Adipocyte (in vitro differentiated cells): ENCODE results near the gene SLC35B2.

Experiments
- DNase-seq: peaks from one replicate; pipeline ENCODE4 v3.0.0-alpha.2; 2015; ENCODE audit warnings: low read depth
- H3K27me3 ChIP-seq: replicated peaks from 2 replicates; pipeline ENCODE4 v1.7.0; 2013; ENCODE audit warnings: mild to moderate bottlenecking, low read length, moderate library complexity; ENCODE audit not compliant: control insufficient read depth, insufficient read depth
- H3K36me3 ChIP-seq: 2 replicates; pipeline ENCODE4 v1.7.0; 2013; ENCODE audit warnings: low read length, mild to moderate bottlenecking, moderate library complexity; ENCODE audit not compliant: control insufficient read depth, insufficient read depth, severe bottlenecking
- H3K4me1 ChIP-seq: 2 replicates; pipeline ENCODE4 v1.7.0; 2013; ENCODE audit warnings: mild to moderate bottlenecking, low read length, moderate library complexity; ENCODE audit not compliant: control insufficient read depth, insufficient read depth
- H3K4me3 ChIP-seq: 2 replicates; pipeline ENCODE4 v1.7.0; 2013; ENCODE audit warnings: mild to moderate bottlenecking, low read length, moderate library complexity
- H3K9ac ChIP-seq: 2 replicates; pipeline ENCODE4 v1.7.0; 2013; ENCODE audit warnings: mild to moderate bottlenecking, low read length, moderate library complexity
- H3K9me3 ChIP-seq: 2 replicates; pipeline ENCODE4 v1.7.0; 2013; ENCODE audit warnings: mild to moderate bottlenecking, low read length, moderate library complexity; ENCODE audit not compliant: control insufficient read depth

The SLC35B2 gene, protein sequence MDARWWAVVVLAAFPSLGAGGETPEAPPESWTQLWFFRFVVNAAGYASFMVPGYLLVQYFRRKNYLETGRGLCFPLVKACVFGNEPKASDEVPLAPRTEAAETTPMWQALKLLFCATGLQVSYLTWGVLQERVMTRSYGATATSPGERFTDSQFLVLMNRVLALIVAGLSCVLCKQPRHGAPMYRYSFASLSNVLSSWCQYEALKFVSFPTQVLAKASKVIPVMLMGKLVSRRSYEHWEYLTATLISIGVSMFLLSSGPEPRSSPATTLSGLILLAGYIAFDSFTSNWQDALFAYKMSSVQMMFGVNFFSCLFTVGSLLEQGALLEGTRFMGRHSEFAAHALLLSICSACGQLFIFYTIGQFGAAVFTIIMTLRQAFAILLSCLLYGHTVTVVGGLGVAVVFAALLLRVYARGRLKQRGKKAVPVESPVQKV

DNA sequence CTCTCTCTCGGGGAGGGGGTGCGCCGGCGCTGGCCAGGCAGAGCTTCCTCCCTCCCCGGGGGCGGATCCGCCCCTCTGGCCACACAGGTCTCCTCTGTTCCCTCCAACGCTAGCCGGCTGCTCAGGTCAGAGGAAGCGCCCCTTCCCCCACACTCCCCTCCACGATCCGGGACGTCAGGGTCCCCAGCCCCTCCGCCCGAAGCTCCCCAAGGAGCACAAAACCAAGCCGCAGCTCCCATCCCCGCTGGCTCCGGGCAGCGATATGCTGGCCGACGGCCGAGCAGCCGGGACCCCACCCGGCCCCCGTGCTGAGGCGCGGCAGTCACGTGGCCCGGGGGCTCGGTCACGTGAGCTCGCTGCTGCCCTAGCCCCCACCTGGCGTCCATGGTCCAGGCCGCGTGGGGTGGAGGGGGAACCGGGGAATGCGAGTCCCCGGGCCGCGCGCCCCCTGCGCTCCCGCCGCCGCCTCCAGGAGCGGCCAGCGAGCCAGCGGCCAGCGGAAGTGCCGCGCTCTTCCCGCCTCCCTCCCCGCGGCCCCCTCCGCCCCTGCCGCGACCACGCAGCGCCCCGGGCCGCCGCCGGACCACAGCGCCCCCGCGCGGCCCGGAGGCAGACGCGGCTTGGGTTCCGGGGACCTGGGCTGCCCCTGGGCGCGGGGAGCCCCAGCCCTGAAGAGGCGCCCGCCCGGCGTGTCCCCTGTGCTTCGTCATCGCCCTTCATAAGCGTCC, at the start of gene SLC35B2:
Gene SLC35B2 (minus strand): TSS at position 504 of the 728 bp plus-strand sequence. CDS start 118 bp downstream, at position 386.
- peak within 1 kb of the TSS; percentile 92 for H3K4me3 ChIP-seq
- H3K9me3 ChIP-seq: no peaks in the 10 kb centered on the region
- no peaks in the 10 kb centered on the region for H3K27me3 ChIP-seq
- H3K36me3 ChIP-seq: peaks cover 38% of the 10 kb centered on the region
- peak within 1 kb of the TSS; percentile 94 for H3K9ac ChIP-seq
- peaks cover 15% of the 10 kb centered on the region for H3K4me1 ChIP-seq
- peak; percentile 88 for DNase-seq

DNA sequence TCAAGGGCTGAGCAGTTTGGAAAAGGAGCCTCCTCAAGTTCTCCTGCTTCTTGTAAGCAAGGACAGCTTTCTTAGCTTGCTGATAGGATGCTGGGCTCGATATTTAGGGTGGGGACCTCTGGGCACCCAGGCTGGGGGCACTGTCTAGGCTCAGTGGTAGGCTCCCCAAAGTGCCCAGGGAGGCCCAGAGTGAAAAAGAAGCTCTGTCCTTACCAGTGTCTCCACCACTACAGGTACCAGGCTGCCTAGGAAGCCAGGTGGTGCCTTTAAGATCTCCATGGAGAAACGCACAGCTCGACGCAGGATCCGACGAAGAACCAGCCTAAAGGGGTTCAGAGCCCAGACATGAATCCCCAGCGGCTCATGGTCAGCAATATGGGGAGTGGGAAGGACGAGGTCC, 49.4 kb upstream of the SLC35B2 start:
- no peak overlapping the region for H3K4me3 ChIP-seq
- no peaks in the 10 kb centered on the region for H3K9me3 ChIP-seq
- no peak for DNase-seq
- H3K4me1 ChIP-seq: peaks cover 2% of the 10 kb centered on the region
- H3K36me3 ChIP-seq: peaks cover 80% of the 10 kb centered on the region
- H3K9ac ChIP-seq: no peak overlapping the region
- no peaks in the 10 kb centered on the region for H3K27me3 ChIP-seq

DNA sequence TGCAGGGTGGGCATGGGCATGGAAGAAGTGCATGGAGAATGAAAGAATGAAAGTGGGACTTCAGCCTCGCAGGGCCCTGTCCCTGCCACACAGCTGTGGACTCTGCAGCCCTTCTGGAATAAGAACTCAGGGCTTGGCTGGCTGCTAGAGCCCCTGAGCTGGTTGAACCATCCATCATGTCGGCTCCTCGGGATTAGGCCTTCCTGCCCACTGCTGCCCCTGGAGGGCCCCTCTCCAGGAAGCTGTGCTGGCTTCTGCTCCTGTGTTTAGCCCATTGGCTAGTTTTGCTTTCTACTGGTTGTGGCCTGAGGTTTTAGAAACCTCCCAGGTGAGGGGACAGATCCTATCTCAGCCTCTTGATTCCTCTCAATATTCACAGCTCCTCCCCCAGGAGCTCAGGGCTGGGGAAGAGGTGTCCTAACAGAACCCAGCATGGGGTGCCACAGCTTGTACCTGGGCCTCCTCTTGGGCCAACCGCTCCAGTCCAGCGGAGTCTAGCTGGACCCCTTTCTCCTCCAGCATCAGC, 47.9 kb upstream of the SLC35B2 start:
- Histone ChIP-seq H3K4me3 (no peak overlapping the region), H3K4me1 (no peaks in the 10 kb centered on the region), H3K9me3 (no peaks in the 10 kb centered on the region), H3K27me3 (no peaks in the 10 kb centered on the region), H3K36me3 (peaks cover 81% of the 10 kb centered on the region), H3K9ac (no peak overlapping the region)
- no peak for DNase-seq

DNA sequence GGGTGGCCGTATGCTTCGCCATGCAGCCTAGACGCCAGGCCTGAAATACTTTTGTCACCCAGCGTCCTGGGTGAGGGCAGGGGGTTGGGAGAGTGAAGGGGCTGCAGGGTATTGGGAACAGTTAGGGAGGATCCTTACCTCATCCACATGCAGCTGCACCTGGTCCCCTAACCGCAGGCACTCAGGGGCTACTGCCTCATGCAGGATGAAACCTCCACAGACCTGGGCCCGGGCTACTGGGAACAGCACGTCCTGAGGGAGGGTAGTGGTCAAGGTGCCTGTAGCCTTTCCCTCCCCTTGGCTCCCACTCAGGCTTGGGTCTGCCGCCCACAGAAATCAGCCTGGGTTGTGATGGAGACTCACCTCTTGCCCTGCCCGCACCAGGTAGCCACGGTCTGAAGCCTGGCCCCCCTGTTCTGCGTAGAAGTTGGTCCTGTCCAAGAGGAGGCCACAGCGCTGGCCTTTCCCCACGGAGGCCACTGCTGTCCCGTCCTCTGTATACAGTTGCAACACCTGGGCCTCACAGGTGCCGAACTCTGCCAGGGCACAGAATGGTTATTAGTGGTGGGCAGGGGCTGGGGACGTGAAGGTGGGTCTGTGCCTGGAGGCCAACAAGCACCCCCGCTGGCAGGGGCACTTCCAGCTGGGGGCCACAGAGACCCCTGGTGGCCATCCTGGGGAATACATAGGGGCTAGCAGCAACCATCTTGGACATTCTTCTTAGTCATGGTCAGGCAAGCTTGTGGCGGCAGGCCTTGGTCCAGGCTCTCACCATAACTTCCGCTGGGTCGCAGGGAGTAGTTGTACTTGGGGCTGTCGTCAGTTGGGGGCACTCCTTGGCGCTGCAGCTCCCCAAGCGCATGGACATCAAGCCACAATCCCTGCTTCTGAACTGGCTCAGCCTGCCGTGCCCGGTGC, 47.2 kb upstream of the SLC35B2 start:
- no peaks in the 10 kb centered on the region for H3K4me1 ChIP-seq
- peaks cover 74% of the 10 kb centered on the region for H3K36me3 ChIP-seq
- H3K9me3 ChIP-seq: no peaks in the 10 kb centered on the region
- no peaks in the 10 kb centered on the region for H3K27me3 ChIP-seq
- H3K4me3 ChIP-seq: no peak overlapping the region
- DNase-seq: peak; percentile 47
- H3K9ac ChIP-seq: no peak overlapping the region

DNA sequence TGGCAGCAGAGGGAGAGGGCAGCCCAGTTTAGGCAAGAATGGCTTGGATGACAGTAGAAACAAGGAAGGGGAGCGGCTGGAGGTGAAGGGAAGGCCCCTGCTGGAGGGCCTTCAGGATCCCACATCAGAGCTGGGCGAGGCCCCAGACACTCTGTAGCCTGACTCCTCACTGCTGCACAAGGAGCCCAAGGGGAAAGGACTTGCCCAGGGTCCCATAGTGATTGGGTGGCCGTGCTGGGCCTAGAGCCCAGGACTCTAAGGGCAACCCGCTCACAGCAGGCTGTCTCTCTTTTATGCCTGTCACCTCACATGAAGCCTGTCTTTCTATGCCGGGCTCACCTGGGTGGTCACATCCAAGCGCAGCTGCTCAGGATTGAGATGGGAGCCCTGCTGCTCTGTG, 46.5 kb upstream of the SLC35B2 start:
- peaks cover under 1% of the 10 kb centered on the region for H3K27me3 ChIP-seq
- H3K9ac ChIP-seq: no peak overlapping the region
- H3K9me3 ChIP-seq: no peaks in the 10 kb centered on the region
- H3K4me1 ChIP-seq: no peaks in the 10 kb centered on the region
- H3K36me3 ChIP-seq: peaks cover 67% of the 10 kb centered on the region
- H3K4me3 ChIP-seq: no peak overlapping the region
- DNase-seq: no peak

DNA sequence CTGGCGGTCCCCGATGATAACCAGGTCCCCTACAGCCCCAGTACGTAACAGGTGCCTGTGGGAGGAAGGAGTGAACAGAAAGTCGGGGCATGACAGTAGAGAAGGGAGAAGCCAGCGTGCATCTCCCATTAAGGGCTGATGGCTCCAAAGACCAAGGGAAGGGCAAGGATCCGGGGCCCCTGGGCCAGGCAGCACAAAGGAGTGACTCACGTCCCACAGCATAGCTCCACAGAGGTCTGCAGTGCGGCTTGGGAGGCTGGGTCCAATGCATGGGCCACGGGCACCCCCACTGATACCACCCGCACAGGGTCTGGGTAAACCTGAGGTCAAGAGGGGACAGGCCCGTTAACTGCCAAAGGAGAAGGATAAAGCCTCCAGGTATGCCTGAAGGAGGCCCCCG, 45.5 kb upstream of the SLC35B2 start:
- Histone ChIP-seq H3K36me3 (peaks cover 65% of the 10 kb centered on the region), H3K9me3 (no peaks in the 10 kb centered on the region), H3K27me3 (peaks cover 3% of the 10 kb centered on the region), H3K4me3 (no peak overlapping the region), H3K9ac (no peak overlapping the region), H3K4me1 (peaks cover 2% of the 10 kb centered on the region)
- DNase-seq: no peak

DNA sequence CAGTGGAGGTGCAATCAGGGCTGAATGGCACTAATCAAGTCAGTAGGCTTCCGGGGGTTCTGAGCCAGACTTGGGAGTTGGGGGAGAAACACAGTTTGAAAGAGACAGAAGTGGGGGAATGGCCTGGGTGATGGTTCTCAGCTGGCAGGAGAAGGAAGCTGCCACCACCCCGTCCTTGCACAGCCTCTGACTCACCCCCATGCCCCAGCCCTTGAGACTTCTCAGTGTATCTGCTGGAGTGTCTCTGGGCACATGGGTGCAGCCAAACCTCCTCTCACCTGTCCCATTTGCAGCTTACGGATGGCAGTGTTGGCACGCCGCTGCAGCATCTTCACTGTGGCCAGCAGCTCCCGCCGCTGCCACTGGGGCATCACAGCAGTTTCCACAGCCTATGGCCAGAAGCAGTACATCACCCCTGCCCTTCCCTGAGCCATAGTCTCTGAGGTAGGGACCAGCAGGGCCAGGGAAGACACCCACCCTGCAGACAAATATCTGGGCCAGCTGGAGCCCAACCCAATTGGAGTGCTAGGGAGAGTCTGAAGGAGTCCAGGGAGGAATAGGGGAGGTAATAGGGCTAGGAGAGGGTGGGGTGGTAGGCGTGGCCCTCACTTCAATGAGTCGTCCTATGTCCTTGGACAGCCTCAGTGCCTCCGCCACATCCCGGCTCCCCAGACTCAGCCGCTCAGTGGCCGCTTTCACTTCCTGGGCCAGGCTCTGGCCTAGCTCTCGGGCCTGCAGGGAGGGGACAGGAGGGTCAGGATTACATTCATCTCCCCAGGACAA, 44.6 kb upstream of the SLC35B2 start:
- DNase-seq: no peak
- no peak overlapping the region for H3K4me3 ChIP-seq
- H3K9ac ChIP-seq: no peak overlapping the region
- no peaks in the 10 kb centered on the region for H3K9me3 ChIP-seq
- peaks cover 5% of the 10 kb centered on the region for H3K4me1 ChIP-seq
- H3K36me3 ChIP-seq: peaks cover 57% of the 10 kb centered on the region
- peaks cover 7% of the 10 kb centered on the region for H3K27me3 ChIP-seq

DNA sequence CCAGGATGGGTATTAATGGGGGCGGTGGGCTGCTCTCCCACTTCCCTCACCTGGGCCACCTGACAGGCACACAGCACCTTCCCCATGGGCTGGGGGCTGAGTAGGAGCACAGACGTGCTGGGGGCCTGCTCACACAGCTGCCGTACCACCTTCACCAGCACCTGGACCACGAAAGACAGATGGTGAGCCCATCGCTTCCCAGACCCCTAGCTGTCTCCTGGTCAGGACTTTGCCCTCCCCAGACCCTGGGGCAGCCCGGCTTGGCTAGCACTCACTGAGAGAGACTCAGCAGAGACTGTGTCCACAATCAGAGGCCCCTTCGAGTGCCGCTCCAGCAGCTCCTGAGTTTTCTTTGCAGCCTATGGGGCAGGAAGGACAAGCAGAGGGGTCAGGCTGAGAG, 43.8 kb upstream of the SLC35B2 start:
- Histone ChIP-seq H3K36me3 (peaks cover 48% of the 10 kb centered on the region), H3K9me3 (no peaks in the 10 kb centered on the region), H3K4me3 (no peak overlapping the region), H3K4me1 (peaks cover 5% of the 10 kb centered on the region), H3K9ac (no peak overlapping the region), H3K27me3 (peaks cover 16% of the 10 kb centered on the region)
- no peak for DNase-seq

DNA sequence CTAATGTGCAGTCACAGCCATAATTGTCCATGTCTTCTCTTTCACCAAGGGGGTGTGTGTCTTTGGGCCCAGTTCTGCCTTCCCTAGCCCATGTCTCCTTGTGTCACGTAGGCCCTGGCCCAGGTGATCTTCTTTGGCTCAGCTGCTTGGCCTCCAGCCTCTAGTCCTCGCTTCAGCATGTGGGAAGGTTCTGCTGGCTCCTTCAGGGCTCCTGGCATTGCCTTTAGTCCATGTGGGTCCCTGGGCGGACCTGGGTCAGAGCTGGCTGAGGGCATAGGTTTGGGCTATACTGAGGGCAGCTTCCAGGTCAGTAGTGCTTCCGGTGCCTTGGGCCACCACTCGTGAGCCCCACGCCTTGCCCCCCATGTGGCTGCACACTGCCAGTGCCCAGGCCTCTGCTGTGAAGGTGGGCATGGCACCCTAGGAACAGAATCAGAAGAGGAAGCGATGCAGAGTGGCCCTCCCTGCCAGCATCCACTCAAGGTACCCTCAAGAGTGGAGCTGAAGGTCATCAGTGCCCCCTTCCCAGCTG, 43.0 kb upstream of the SLC35B2 start:
- Histone ChIP-seq H3K9ac (no peak overlapping the region), H3K9me3 (no peaks in the 10 kb centered on the region), H3K27me3 (peaks cover 23% of the 10 kb centered on the region), H3K36me3 (peaks cover 42% of the 10 kb centered on the region), H3K4me1 (peaks cover 5% of the 10 kb centered on the region), H3K4me3 (no peak overlapping the region)
- no peak for DNase-seq

DNA sequence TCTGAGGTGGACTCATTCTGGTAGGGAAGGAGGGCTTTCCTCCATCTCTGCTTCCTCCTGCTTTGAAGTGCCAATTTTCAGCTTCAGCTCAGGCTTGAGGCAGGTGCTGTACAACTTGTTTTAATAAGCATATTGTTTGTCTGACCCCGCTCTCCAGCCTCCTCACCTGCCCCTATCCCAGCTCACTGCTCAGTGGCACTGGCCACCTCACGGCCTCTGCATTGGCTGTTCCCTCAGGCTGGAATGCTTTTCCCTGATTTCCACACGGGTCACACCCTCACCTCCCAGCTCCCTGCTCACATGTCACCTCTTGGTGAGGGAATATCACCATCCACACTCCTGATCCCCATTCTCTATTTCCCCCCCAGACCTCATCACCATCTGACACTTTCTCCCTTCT, 41.5 kb upstream of the SLC35B2 start:
- peaks cover 5% of the 10 kb centered on the region for H3K4me1 ChIP-seq
- H3K4me3 ChIP-seq: no peak overlapping the region
- no peaks in the 10 kb centered on the region for H3K9me3 ChIP-seq
- peaks cover 33% of the 10 kb centered on the region for H3K27me3 ChIP-seq
- H3K36me3 ChIP-seq: peaks cover 32% of the 10 kb centered on the region
- no peak for DNase-seq
- H3K9ac ChIP-seq: no peak overlapping the region
